OCI-LY1 (cell line): ENCODE results near the gene NFAM1.

Source experiments
- H2AFZ ChIP-seq: fragments of 200-600 bp; sonication (generic), shearing (Covaris generic); 2 replicates; pipeline ENCODE4 v1.6.0; 2014; ENCODE audit warnings: antibody characterized with exemption, mild to moderate bottlenecking, low read length
- H3F3A ChIP-seq: fragments of 200-600 bp; sonication (generic), shearing (Covaris generic); 2 replicates; pipeline ENCODE4 v1.6.0; 2014; ENCODE audit warnings: mild to moderate bottlenecking, antibody characterized with exemption, low read length, moderate library complexity; ENCODE audit not compliant: insufficient read depth
- H3K27ac ChIP-seq: fragments of 200-600 bp; sonication (generic); 2 replicates; pipeline ENCODE4 v1.5.1; 2014; ENCODE audit warnings: low read length, mixed run types, mild to moderate bottlenecking, low read depth; ENCODE audit not compliant: poor library complexity, severe bottlenecking
- H3K27me3 ChIP-seq: fragments of 200-600 bp; sonication (generic); 2 replicates; pipeline ENCODE4 v1.6.0; 2014; ENCODE audit warnings: antibody characterized with exemption, mild to moderate bottlenecking, low read length, moderate library complexity; ENCODE audit not compliant: insufficient read depth
- H3K36me3 ChIP-seq: fragments of 200-600 bp; sonication (generic); 2 replicates; pipeline ENCODE4 v1.6.1; 2014; ENCODE audit warnings: mild to moderate bottlenecking, antibody characterized with exemption, low read length, moderate library complexity, mixed read lengths; ENCODE audit not compliant: insufficient read depth
- H3K4me1 ChIP-seq: fragments of 200-600 bp; sonication (generic); 2 replicates; pipeline ENCODE4 v1.5.1; 2014; ENCODE audit warnings: mild to moderate bottlenecking, low read length, moderate library complexity; ENCODE audit not compliant: insufficient read depth, severe bottlenecking
- H3K4me2 ChIP-seq: fragments of 200-600 bp; sonication (generic), shearing (Covaris generic); 2 replicates; pipeline ENCODE4 v1.6.1; 2014; ENCODE audit warnings: low read length
- H3K4me3 ChIP-seq: fragments of 200-600 bp; sonication (generic); 2 replicates; pipeline ENCODE4 v1.5.1; 2014; ENCODE audit warnings: low read length, low read depth, mild to moderate bottlenecking, mixed read lengths; ENCODE audit not compliant: poor library complexity, severe bottlenecking
- H3K79me2 ChIP-seq: fragments of 200-600 bp; shearing (Covaris generic); 2 replicates; pipeline ENCODE4 v1.6.1; 2016; ENCODE audit warnings: mixed run types, low read length, mixed read lengths; ENCODE audit not compliant: insufficient read depth
- H3K9ac ChIP-seq: fragments of 200-600 bp; sonication (generic), shearing (Covaris generic); 2 replicates; pipeline ENCODE4 v1.6.1; 2014; ENCODE audit warnings: mild to moderate bottlenecking, low read length, mixed read lengths
- H3K9me2 ChIP-seq: fragments of 200-600 bp; sonication (generic), shearing (Covaris generic); 2 replicates; pipeline ENCODE4 v1.6.1; 2014; ENCODE audit warnings: low read depth, mild to moderate bottlenecking, low read length, mixed read lengths
- H3K9me3 ChIP-seq: fragments of 200-600 bp; shearing (Covaris generic); 2 replicates; pipeline ENCODE4 v1.6.1; 2014; ENCODE audit warnings: low read length, mixed read lengths
- H4K20me1 ChIP-seq: fragments of 200-600 bp; sonication (generic), shearing (Covaris generic); 2 replicates; pipeline ENCODE4 v1.6.0; 2016; ENCODE audit warnings: mild to moderate bottlenecking, low read length; ENCODE audit not compliant: insufficient read depth
- EZH2 ChIP-seq: fragments of 200-600 bp; sonication (generic), shearing (Covaris generic); IDR thresholded peaks from 2 replicates; pipeline ENCODE4 v1.8.0; 2017; ENCODE audit warnings: borderline replicate concordance, mixed run types, mild to moderate bottlenecking, antibody characterized with exemption, low read length, moderate library complexity, mixed read lengths
- TF ChIP-seq, protein P1 (sequence below): fragments of 200-600 bp; sonication (generic), shearing (Covaris generic); IDR thresholded peaks from 2 replicates; pipeline ENCODE4 v1.5.1; 2017; ENCODE audit warnings: mild to moderate bottlenecking, antibody characterized with exemption, low read length, moderate library complexity, mixed read lengths

NFAM1 gene

GRCh38 chr22:42438293-42438650 lies 6.1 kb upstream of the NFAM1 start:
- peaks cover 19% of the 10 kb centered on the region; the same call in 1 of the 2 replicates for H3K27me3 ChIP-seq
- H3K4me1 ChIP-seq, result peaks cover 15% of the 10 kb centered on the region
- TF ChIP-seq EZH2, result no peak
- TF ChIP-seq, protein P1, sequence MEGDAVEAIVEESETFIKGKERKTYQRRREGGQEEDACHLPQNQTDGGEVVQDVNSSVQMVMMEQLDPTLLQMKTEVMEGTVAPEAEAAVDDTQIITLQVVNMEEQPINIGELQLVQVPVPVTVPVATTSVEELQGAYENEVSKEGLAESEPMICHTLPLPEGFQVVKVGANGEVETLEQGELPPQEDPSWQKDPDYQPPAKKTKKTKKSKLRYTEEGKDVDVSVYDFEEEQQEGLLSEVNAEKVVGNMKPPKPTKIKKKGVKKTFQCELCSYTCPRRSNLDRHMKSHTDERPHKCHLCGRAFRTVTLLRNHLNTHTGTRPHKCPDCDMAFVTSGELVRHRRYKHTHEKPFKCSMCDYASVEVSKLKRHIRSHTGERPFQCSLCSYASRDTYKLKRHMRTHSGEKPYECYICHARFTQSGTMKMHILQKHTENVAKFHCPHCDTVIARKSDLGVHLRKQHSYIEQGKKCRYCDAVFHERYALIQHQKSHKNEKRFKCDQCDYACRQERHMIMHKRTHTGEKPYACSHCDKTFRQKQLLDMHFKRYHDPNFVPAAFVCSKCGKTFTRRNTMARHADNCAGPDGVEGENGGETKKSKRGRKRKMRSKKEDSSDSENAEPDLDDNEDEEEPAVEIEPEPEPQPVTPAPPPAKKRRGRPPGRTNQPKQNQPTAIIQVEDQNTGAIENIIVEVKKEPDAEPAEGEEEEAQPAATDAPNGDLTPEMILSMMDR, result no peak
- no peaks in the 10 kb centered on the region for H3K9me2 ChIP-seq
- H3K27ac ChIP-seq, result no peak overlapping the region
- no peak overlapping the region for H2AFZ ChIP-seq
- H3K79me2 ChIP-seq, result no peaks in the 10 kb centered on the region
- no peak overlapping the region for H3K4me3 ChIP-seq
- H3K9me3 ChIP-seq, result no peaks in the 10 kb centered on the region
- H3K4me2 ChIP-seq, result 0 out of 2 replicates have a peak overlapping the region, but pooled peaks have one; percentile 64
- H3F3A ChIP-seq, result no peaks in the 10 kb centered on the region
- no peaks in the 10 kb centered on the region for H3K36me3 ChIP-seq
- no peak overlapping the region for H3K9ac ChIP-seq
- H4K20me1 ChIP-seq, result no peaks in the 10 kb centered on the region

DNA sequence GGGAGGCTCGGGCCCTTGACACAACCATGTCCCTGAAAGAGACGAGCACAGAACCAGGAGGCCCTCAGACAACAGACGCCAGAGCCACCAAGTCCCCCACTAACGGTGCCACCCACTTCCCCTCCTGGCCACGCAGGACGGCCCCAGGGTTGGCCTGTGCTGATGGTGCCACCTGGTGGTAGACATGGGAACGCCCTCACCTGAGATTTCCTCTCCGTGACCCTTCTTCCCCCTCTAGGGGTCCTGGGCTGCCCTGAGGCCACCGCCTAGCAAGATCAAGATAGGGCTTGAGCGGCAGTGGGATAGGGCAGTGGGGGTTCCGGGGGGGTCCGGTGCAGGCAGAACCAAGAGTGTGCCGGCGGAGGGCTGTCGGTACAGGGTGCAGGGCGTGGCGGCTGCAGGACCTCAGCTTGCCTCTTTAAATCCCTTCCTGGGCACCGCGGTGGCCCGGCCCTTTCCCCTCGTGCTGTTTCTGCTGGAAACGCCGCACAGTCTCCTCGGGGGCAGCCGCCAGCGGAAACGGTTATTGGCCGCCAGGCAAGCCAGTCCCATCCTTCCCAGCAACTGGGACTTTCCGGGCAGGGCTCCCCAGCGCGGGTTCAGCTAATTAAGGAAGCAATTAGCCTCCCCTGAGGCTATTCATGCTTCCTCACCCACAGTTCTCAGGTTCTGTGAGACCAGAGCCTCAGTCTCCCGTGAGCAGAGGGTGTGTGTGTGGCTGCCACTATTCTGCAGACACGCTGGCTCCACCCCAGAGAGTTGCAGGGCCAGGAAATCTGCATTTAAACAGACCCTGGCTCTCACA lies 5.5 kb upstream of the NFAM1 start:
- Histone ChIP-seq H3K4me3 (peak overlapping the region; percentile 38), H3F3A (no peaks in the 10 kb centered on the region), H2AFZ (no peak overlapping the region), H3K4me2 (peak overlapping the region; percentile 64), H4K20me1 (no peaks in the 10 kb centered on the region), H3K27ac (no peak overlapping the region), H3K79me2 (no peaks in the 10 kb centered on the region), H3K36me3 (no peaks in the 10 kb centered on the region), H3K9me2 (no peaks in the 10 kb centered on the region), H3K4me1 (peaks cover 15% of the 10 kb centered on the region), H3K9me3 (no peaks in the 10 kb centered on the region), H3K9ac (no peak overlapping the region), H3K27me3 (peaks cover 19% of the 10 kb centered on the region; the same call in 1 of the 2 replicates)
- no peak for TF ChIP-seq EZH2
- TF ChIP-seq, protein P1, result peak; percentile 99

DNA sequence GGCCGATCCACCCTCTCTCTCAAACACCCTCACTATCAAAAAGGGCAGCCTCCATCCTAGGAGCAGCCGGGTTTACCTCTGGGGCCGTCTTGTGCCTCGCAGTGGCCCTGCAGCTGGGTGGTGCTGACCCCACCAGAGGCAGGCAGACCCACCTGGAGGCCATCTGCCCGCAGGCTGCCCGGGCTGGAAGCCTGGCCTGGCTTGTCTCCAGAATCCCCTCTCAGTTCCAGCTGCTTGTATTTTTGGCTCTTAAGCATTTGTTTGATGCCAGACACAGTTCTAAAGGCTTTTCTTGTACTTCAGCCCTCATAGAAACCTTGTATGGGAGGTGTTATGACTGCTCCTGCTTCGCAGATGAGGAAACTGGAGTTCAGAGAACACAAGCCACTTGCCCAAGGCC lies 4.2 kb upstream of the NFAM1 start:
- Histone ChIP-seq H2AFZ (no peak overlapping the region), H3K9me3 (no peaks in the 10 kb centered on the region), H3F3A (no peaks in the 10 kb centered on the region), H3K9ac (no peak overlapping the region), H3K9me2 (no peaks in the 10 kb centered on the region), H4K20me1 (no peaks in the 10 kb centered on the region), H3K4me3 (no peak overlapping the region), H3K27me3 (peaks cover 19% of the 10 kb centered on the region; the same call in 1 of the 2 replicates), H3K79me2 (no peaks in the 10 kb centered on the region), H3K27ac (no peak overlapping the region), H3K4me1 (peaks cover 15% of the 10 kb centered on the region), H3K4me2 (no peak overlapping the region), H3K36me3 (no peaks in the 10 kb centered on the region)
- no peak for TF ChIP-seq EZH2
- TF ChIP-seq, protein P1, result no peak
